Measurements from ENCODE around the gene CABP4. TPM values are rescaled to one million over a fixed set of nuclear protein-coding genes. Genes with fewer than 3 reads are reported as not detected.

CABP4 gene
- total RNA-seq, 1 experiment from 2014 or later = 11.8 TPM

DNA sequence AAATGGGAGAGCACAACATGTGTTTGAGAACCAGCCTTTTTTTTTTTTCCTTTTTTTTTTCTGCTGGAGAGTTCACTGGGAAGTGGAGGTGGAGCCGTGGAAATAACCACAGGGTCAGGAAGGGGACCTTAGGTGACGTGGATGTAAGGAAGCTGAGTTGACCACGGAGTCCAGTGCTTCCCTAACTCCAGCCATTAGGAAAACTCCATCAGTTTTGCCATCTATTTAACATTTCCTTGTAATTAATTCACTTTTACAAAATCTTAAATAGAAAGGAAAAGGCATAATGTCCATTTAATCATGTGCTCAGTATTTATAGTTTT lies 54.8 kb downstream of the CABP4 start:
- no peak for DNase-seq (ENCODE audit: low spot score)

Small RNA genes within 50 kb of the gene (small RNA-seq; reads per million reads assigned to genes)
- not detected for gene MIR6752

Other genes starting within 250 kb of the CABP4 start
- gene GRK2, start 188.9 kb upstream of the CABP4 start, total RNA-seq (2014; rRNA removed; shearing (Covaris generic)) = 270 and 294 TPM in 2 replicates
- 100 and 107 TPM in 2 replicates for gene ANKRD13D, start 166.1 kb upstream of the CABP4 start, total RNA-seq (2014; rRNA removed; shearing (Covaris generic))
- 180 TPM in 2 replicates for gene SSH3, start 151.8 kb upstream of the CABP4 start, total RNA-seq (2014; rRNA removed; shearing (Covaris generic))
- 137 and 138 TPM in 2 replicates for gene POLD4, start 101.8 kb upstream of the CABP4 start, total RNA-seq (2014; rRNA removed; shearing (Covaris generic))
- 25.5 and 29.7 TPM in 2 replicates for gene CLCF1, start 81.8 kb upstream of the CABP4 start, total RNA-seq (2014; rRNA removed; shearing (Covaris generic))
- 35.2 and 38.4 TPM in 2 replicates for gene RAD9A, start 63.4 kb upstream of the CABP4 start, total RNA-seq (2014; rRNA removed; shearing (Covaris generic))
- 610 and 631 TPM in 2 replicates for gene PPP1CA, start 53.5 kb upstream of the CABP4 start, total RNA-seq (2014; rRNA removed; shearing (Covaris generic))
- gene TBC1D10C, start 51.3 kb upstream of the CABP4 start, total RNA-seq (2014; rRNA removed; shearing (Covaris generic)) = 0.15 TPM in 1 of 2 replicates, not detected in the other
- gene CARNS1, start 39.7 kb upstream of the CABP4 start, total RNA-seq (2014; rRNA removed; shearing (Covaris generic)) = 0.70 and 0.76 TPM in 2 replicates
- 125 and 137 TPM in 2 replicates for gene RPS6KB2, start 26.9 kb upstream of the CABP4 start, total RNA-seq (2014; rRNA removed; shearing (Covaris generic))
- 1.9 and 4.0 TPM in 2 replicates for gene PTPRCAP, start 17.7 kb upstream of the CABP4 start, total RNA-seq (2014; rRNA removed; shearing (Covaris generic))
- gene CORO1B, start 11.9 kb upstream of the CABP4 start, total RNA-seq (2014; rRNA removed; shearing (Covaris generic)) = 357 and 366 TPM in 2 replicates
- gene GPR152, start 2.6 kb upstream of the CABP4 start, total RNA-seq (2014; rRNA removed; shearing (Covaris generic)) = 0.34 TPM in 1 of 2 replicates, not detected in the other
- 42.5 and 67.7 TPM in 2 replicates for gene TMEM134, start 13.9 kb downstream of the CABP4 start, total RNA-seq (2014; rRNA removed; shearing (Covaris generic))
- 149 and 151 TPM in 2 replicates for gene AIP, start 27.7 kb downstream of the CABP4 start, total RNA-seq (2014; rRNA removed; shearing (Covaris generic))
- gene PITPNM1, start 50.0 kb downstream of the CABP4 start, total RNA-seq (2014; rRNA removed; shearing (Covaris generic)) = 60.8 and 67.1 TPM in 2 replicates
- gene CDK2AP2, start 52.8 kb downstream of the CABP4 start, total RNA-seq (2014; rRNA removed; shearing (Covaris generic)) = 99.2 and 102 TPM in 2 replicates
- not detected in 2 replicates for gene CABP2, start 68.1 kb downstream of the CABP4 start, total RNA-seq (2014; rRNA removed; shearing (Covaris generic))
- gene GSTP1, start 128.5 kb downstream of the CABP4 start, total RNA-seq (2014; rRNA removed; shearing (Covaris generic)) = 2,847 and 3,158 TPM in 2 replicates
- 384 and 431 TPM in 2 replicates for gene NDUFV1, start 151.6 kb downstream of the CABP4 start, total RNA-seq (2014; rRNA removed; shearing (Covaris generic))
- gene NUDT8, start 174.6 kb downstream of the CABP4 start, total RNA-seq (2014; rRNA removed; shearing (Covaris generic)) = 60.0 and 72.9 TPM in 2 replicates
- gene TBX10, start 184.4 kb downstream of the CABP4 start, total RNA-seq (2014; rRNA removed; shearing (Covaris generic)) = 2.2 and 5.4 TPM in 2 replicates
- 2.0 and 7.3 TPM in 2 replicates for gene ACY3, start 195.4 kb downstream of the CABP4 start, total RNA-seq (2014; rRNA removed; shearing (Covaris generic))
- 1.1 TPM in 1 of 2 replicates, not detected in the other for gene ALDH3B2, start 219.3 kb downstream of the CABP4 start, total RNA-seq (2014; rRNA removed; shearing (Covaris generic))